HEK293 (cell line): ENCODE results near the gene RABGGTA.

Experiments used
- KLF1 ChIP-seq: fragments of 450-650 bp; formaldehyde crosslinking; IDR thresholded peaks from 2 replicates; pipeline ENCODE4 v1.5.1; 2016; ENCODE audit warnings: missing biosample characterization, missing genetic modification characterization
- TF ChIP-seq, protein P1 (sequence below): fragments of 450-650 bp; formaldehyde crosslinking; IDR thresholded peaks from 2 replicates; pipeline ENCODE4 v1.5.1; 2016; ENCODE audit warnings: missing biosample characterization, missing genetic modification characterization

DNA sequence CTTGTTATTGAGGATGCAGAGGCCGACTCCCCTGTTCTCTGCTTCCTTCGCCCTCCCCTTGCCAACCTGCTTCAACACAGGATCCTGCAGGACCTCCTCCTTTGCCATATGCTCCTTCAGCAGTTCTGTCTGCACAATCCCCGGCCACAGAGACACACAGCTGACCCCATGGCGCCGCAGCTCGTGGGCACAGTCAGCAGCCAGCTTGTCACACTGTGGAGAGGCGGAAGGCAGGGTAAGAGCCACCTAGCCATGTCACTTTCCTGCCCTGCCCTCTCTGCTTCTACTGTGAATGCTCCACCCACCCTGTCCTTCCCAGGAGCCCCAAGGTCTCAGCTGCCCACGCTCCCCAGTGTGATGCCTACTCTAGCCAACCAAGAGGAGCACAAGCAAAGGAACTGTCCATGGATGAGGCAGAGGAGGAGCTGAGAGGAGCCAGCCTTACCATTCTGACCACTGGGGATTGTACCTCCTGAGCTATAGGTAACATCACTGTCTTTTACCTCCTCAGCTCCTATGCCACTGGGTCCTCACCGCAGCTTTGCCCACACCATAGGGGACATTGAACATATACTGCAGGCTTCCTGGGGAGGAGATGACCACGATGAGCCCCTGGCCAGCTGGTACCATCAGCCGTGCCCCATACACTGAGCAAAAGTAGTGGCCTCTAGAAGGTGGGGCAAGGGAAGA is 20.9 kb upstream of the RABGGTA start:
- TF ChIP-seq, protein P1, sequence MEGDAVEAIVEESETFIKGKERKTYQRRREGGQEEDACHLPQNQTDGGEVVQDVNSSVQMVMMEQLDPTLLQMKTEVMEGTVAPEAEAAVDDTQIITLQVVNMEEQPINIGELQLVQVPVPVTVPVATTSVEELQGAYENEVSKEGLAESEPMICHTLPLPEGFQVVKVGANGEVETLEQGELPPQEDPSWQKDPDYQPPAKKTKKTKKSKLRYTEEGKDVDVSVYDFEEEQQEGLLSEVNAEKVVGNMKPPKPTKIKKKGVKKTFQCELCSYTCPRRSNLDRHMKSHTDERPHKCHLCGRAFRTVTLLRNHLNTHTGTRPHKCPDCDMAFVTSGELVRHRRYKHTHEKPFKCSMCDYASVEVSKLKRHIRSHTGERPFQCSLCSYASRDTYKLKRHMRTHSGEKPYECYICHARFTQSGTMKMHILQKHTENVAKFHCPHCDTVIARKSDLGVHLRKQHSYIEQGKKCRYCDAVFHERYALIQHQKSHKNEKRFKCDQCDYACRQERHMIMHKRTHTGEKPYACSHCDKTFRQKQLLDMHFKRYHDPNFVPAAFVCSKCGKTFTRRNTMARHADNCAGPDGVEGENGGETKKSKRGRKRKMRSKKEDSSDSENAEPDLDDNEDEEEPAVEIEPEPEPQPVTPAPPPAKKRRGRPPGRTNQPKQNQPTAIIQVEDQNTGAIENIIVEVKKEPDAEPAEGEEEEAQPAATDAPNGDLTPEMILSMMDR, result no peak
- no peak for TF ChIP-seq KLF1
